Adrenal gland (tissue), 12 donors: ENCODE measurements around the gene APBA1. TPM values are rescaled to one million over a fixed set of nuclear protein-coding genes. Genes with fewer than 3 reads are reported as not detected.

Source experiments
- DNase-seq, 7 donors: peaks; one replicate each; pipeline ENCODE4 v3.0.0-alpha.2; 2019 to 2020
- H3K27ac ChIP-seq, 5 donors: fragments of 200-600 bp; sonication (generic) in 4 of 5; 1 replicate in 3 of 5; 2 replicates in 2 of 5; pipeline versions ENCODE4 v1.5.1 to v1.8.0; 2016 to 2020; ENCODE audit warnings: mild to moderate bottlenecking in 1 of 5
- H3K27me3 ChIP-seq: fragments of 200-600 bp; 2 replicates; pipeline ENCODE4 v1.8.0; 2021
- H3K36me3 ChIP-seq, 2 donors: fragments of 200-600 bp; replicated peaks in 1 of 2; 1 replicate in 1 of 2; 2 replicates in 1 of 2; pipeline versions ENCODE4 v1.5.1 to v1.8.0; 2018 to 2022
- H3K4me1 ChIP-seq, 2 donors: fragments of 200-600 bp; replicated peaks in 1 of 2; 1 replicate in 1 of 2; 2 replicates in 1 of 2; pipeline versions ENCODE4 v1.5.1 to v1.8.0; 2018 to 2021
- H3K4me3 ChIP-seq, 4 donors: fragments of 200-600 bp; sonication (generic) in 3 of 4; one replicate each; pipeline ENCODE4 v1.5.1; 2016 to 2018
- H3K9me3 ChIP-seq, 3 donors: fragments of 200-600 bp; sonication (generic) in 1 of 3; replicated peaks in 1 of 3; 1 replicate in 2 of 3; 2 replicates in 1 of 3; pipeline versions ENCODE4 v1.5.1 to v1.8.0; 2016 to 2021
- POLR2A ChIP-seq, 2 donors: fragments of 450-650 bp; IDR thresholded peaks; one replicate each; pipeline ENCODE4 v1.6.1; 2017; ENCODE audit warnings: antibody characterized with exemption in 2 of 2, mild to moderate bottlenecking in 2 of 2, moderate library complexity in 1 of 2
- WGBS, 4 donors: extraction: QIAGEN DNeasy Blood & Tissue Kit in 2 of 4; methylation state at CpG; one replicate each; pipeline versions ENCODE4 v1.1.5 to v1.1.7; 2013 to 2017; 5-methylcytosine and 5-hydroxymethylcytosine counted together
- intact Hi-C, 2 donors: fragments of 100-400 bp; cut with DNase I; formaldehyde crosslinking; loops; one replicate each; pipeline versions ENCODE4 v1.14.1 to v1.15.0; 2022 to 2023
- polyA plus RNA-seq, 3 donors: library from polyadenylated mRNA; stranded (reverse); fragments of 200-250 nt in 2 of 3; fragments of 350-450 nt in 1 of 3; fragmentation: Illumina TruSeq in 1 of 3; extraction: RNeasy Lipid Tissue Mini Kit (QIAGEN cat#74804) in 1 of 3; gene quantifications; one replicate each; pipeline ENCODE4 v1.2.3, GENCODE V29; 2013 to 2014
- total RNA-seq, 9 donors: library from RNA; depleted of rRNA in 4 of 9; stranded (reverse); fragments of >200 nt in 4 of 9; fragments of 120-200 nt in 1 of 9; fragmentation: NEBNext Ultra II Directional in 1 of 9; extraction: Animal tissue kit (Norgen Biotek cat#: 25700) in 1 of 9; gene quantifications; one replicate each; pipeline versions ENCODE4 v1.1.0 to v1.2.4, GENCODE V29; 2013 to 2023
- TF ChIP-seq, protein P1 (sequence below), 6 experiments: fragments of 450-650 bp in 4 of 6; fragments of 200-600 bp in 2 of 6; sonication (generic) in 1 of 6; IDR thresholded peaks; 1 replicate in 5 of 6; 2 replicates in 1 of 6; pipeline versions ENCODE4 v1.5.1 to v1.8.0; 2016 to 2021; ENCODE audit warnings: antibody characterized with exemption in 6 of 6, mild to moderate bottlenecking in 2 of 6, moderate library complexity in 1 of 6
- donor health status: healthy with polysubstance abuse.
- donor health status: Bipolar disorder and iron deficiency.
- donor health status: DM: yes; HTN: yes; CAD: no.
- donor health status: DM: no; HTN: no; CAD: no.
- donor health status: DM: no; HTN: no; CAD: no.
- donor health status: DM: yes; HTN: yes; CAD: no.

The APBA1 gene
- total and polyA plus RNA-seq, 12 donors: 0.64 to 6.4 (median 3.5) TPM

DNA sequence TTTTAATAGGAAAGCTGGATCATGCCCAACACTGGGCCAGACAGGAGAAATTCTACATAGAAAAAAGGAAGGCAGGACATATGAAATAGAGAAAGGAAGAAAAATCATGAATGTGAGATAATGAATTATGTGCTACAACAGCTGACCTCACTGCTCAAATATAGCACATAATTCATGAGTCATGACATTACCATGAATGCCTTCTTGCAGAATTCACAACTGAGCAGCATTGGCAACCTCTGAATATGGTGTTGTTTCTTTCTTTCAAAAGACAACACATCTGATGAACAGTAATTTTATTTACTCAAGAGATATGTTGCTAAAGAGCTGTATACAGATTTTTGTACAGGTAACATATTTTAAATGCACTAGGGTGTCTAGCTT, 34.4 kb downstream of the APBA1 start:
- Histone ChIP-seq H3K4me1 (no peaks in the 10 kb centered on the region), H3K36me3 (no peaks in the 10 kb centered on the region), H3K27me3 (no peaks in the 10 kb centered on the region), H3K4me3 (no peak overlapping the region), H3K9me3 (no peaks in the 10 kb centered on the region), H3K27ac (no peak overlapping the region)
- DNase-seq: no peak
- TF ChIP-seq, protein P1, sequence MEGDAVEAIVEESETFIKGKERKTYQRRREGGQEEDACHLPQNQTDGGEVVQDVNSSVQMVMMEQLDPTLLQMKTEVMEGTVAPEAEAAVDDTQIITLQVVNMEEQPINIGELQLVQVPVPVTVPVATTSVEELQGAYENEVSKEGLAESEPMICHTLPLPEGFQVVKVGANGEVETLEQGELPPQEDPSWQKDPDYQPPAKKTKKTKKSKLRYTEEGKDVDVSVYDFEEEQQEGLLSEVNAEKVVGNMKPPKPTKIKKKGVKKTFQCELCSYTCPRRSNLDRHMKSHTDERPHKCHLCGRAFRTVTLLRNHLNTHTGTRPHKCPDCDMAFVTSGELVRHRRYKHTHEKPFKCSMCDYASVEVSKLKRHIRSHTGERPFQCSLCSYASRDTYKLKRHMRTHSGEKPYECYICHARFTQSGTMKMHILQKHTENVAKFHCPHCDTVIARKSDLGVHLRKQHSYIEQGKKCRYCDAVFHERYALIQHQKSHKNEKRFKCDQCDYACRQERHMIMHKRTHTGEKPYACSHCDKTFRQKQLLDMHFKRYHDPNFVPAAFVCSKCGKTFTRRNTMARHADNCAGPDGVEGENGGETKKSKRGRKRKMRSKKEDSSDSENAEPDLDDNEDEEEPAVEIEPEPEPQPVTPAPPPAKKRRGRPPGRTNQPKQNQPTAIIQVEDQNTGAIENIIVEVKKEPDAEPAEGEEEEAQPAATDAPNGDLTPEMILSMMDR (IDR thresholded peaks at IDR 0.05): no peak
- TF ChIP-seq POLR2A (IDR thresholded peaks at IDR 0.05): no peak
- intact Hi-C loops: no loop called here

DNA sequence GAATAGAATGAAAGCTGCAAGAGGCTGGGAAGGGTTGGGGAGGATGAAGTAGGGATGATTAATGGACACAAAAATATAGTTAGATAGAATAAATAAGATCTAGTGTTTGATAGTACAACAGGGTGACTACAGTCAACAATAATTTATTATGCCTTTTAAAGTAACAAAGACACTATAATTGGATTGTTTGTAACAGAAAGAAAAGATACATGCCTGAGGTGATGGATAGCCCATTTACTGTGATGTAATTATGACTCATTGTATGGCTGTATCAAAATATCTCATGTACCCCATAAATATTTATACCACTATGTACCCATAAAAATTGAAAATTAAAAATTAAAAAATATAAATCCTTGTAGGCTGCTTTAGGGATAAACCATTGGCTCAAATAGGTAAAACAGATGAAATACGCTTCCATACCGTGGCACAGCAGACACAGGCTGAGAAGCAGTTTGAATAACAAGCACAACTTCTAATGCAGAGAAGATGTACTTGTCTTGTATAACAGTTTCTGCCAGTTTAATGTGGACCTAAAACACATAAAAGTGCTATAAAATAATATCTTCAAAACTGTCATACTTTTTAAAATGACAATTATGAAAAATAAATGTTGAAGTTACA, 34.9 kb downstream of the APBA1 start:
- WGBS, 4 donors: 90 to 94% (median 93%) methylated on average over 2 of the region's 2 CpGs
- TF ChIP-seq, protein P1 (IDR thresholded peaks at IDR 0.05): no peak
- TF ChIP-seq POLR2A (IDR thresholded peaks at IDR 0.05): no peak
- DNase-seq: no peak
- intact Hi-C loops: no loop called here
- H3K36me3 ChIP-seq: no peaks in the 10 kb centered on the region
- H3K4me1 ChIP-seq: no peaks in the 10 kb centered on the region
- no peaks in the 10 kb centered on the region for H3K9me3 ChIP-seq
- H3K27me3 ChIP-seq: no peaks in the 10 kb centered on the region
- H3K4me3 ChIP-seq: no peak overlapping the region
- no peak overlapping the region for H3K27ac ChIP-seq

DNA sequence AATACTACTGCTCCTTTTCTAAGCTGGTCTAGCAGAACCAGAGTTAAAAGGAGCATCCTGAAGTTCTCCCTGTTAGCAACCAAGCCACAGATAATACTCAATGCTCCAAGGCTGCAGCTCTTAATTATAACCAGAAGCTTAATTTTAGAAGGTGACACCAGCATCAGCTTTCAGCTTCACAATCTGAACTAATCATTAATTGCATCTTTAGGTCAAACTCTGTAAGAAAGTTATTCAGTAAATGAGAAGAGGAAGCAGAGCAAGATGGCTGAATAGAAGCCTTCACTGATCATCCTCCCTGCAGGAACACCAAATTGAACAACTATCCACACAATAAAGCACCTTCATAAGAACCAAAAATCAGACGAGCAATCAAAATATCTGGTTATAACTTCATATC, 38.5 kb downstream of the APBA1 start:
- Histone ChIP-seq H3K27ac (no peak overlapping the region), H3K4me3 (no peak overlapping the region), H3K36me3 (no peaks in the 10 kb centered on the region), H3K27me3 (no peaks in the 10 kb centered on the region), H3K4me1 (no peaks in the 10 kb centered on the region), H3K9me3 (no peaks in the 10 kb centered on the region)
- DNase-seq: no peak
- intact Hi-C loops: no loop called here
- TF ChIP-seq, protein P1 (IDR thresholded peaks at IDR 0.05): no peak
- TF ChIP-seq POLR2A (IDR thresholded peaks at IDR 0.05): no peak
- 74 to 90% (median 82%) methylated on average over 1 of the region's 1 CpG for WGBS, 4 donors

DNA sequence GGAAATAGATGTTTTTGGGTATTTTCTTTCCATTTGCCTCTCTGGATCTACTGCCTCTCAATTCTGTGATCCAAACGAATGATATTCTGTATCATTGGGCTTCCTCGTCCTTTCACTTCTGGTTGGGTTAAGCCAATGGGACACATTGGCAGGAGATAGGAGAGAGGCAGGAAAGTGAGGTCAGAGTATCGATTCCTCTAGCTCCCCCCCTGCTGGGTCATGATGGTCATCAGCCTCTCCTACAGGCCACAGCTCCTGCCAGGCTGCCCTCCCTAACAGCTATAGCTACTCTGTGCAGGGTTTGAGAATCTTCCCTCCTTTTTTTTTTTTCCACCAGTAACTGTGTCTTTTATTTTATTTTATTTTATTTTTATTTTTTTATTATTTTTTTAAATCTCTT, 39.4 kb downstream of the APBA1 start:
- H3K36me3 ChIP-seq: no peaks in the 10 kb centered on the region
- no peak overlapping the region for H3K4me3 ChIP-seq
- no peaks in the 10 kb centered on the region for H3K9me3 ChIP-seq
- no peaks in the 10 kb centered on the region for H3K4me1 ChIP-seq
- TF ChIP-seq, protein P1 (IDR thresholded peaks at IDR 0.05): no peak
- no peak for TF ChIP-seq POLR2A (IDR thresholded peaks at IDR 0.05)
- no peak for DNase-seq
- H3K27me3 ChIP-seq: no peaks in the 10 kb centered on the region
- WGBS, 4 donors: 41 to 56% (median 53%) methylated on average over 3 of the region's 3 CpGs
- intact Hi-C loops: no loop called here
- no peak overlapping the region for H3K27ac ChIP-seq
